Hepatic stellate cell (primary cell): ENCODE results near the gene PBX4.

Source experiments
- DNase-seq: peaks from one replicate; pipeline ENCODE4 v3.0.0; 2011; ENCODE audit warnings: low spot score

PBX4 gene

DNA sequence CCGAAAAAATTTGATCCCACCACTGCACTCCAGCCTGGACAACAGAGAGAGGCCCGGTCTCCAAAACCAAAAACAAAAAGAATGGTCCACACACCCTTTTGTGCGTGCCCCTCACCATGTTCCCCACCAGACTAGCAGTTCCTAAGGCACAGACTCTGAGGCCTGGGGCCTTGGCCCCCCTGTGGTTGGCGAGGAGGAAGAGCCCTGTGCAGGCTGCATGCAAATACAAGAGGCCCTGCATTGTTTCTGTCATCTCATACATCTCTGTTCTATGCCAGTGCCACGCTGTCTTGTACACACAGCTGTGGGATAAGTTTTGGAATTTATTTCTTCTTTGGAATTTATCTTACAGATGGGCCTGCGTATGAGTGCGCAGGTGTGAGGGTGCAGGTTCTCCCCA is 94.4 kb downstream of the PBX4 start:
- DNase-seq, result no peak

DNA sequence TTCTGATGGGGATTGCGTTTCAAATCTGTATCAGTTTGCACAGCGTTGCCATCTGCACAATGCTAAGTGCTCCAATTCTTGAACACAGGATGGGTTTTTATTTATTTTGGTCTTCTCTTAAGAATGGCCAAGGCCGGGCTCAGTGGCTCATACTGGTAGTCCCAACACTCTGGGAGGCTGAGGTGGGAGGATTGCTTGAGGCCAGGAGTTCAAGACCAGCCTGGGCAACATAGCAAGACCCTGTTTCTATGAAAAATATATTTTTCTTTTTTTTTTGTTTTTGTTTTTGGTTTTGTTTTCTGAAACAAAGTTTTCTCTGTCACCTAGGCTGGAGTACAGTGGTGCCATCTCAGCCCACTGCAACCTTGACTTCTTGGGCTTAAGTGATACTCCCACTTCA is 95.3 kb downstream of the PBX4 start:
- DNase-seq, result no peak

DNA sequence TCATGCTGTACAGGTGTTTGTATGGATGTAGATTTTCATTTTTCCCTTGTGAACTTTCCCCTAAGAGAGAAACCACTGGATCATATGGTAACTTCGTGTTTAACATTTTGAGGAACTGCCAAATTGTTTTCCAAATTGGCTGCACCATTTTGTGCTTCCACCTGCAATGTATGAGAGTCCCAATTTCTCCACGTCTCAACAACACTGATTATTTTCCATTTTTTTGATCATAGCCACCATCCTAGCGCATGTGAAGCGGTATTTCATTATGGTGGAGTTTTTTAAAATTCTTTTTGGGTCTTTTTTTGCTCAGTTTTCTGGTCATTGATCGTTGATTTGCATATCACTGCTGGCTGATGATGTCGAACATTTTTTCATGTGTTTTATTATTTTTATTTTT is 97.5 kb downstream of the PBX4 start:
- no peak for DNase-seq

DNA sequence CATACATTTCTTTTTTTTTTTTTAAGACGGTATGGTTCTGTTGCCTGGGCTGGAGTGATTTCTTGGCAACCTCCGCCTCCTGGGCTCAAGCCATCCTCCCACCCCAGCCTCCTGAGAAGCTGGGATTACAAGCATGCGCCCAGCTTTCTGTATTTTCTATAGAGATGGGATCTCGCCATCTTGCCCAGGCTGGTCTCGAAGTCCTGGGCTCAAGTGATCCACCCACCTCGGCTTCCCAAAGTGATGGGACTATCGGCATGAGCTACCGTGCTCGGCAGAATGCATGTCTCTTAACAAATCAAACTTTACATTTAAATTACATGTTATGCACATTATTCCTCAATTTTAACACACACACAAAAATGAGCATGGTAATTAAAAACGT is 101.3 kb downstream of the PBX4 start:
- no peak for DNase-seq

DNA sequence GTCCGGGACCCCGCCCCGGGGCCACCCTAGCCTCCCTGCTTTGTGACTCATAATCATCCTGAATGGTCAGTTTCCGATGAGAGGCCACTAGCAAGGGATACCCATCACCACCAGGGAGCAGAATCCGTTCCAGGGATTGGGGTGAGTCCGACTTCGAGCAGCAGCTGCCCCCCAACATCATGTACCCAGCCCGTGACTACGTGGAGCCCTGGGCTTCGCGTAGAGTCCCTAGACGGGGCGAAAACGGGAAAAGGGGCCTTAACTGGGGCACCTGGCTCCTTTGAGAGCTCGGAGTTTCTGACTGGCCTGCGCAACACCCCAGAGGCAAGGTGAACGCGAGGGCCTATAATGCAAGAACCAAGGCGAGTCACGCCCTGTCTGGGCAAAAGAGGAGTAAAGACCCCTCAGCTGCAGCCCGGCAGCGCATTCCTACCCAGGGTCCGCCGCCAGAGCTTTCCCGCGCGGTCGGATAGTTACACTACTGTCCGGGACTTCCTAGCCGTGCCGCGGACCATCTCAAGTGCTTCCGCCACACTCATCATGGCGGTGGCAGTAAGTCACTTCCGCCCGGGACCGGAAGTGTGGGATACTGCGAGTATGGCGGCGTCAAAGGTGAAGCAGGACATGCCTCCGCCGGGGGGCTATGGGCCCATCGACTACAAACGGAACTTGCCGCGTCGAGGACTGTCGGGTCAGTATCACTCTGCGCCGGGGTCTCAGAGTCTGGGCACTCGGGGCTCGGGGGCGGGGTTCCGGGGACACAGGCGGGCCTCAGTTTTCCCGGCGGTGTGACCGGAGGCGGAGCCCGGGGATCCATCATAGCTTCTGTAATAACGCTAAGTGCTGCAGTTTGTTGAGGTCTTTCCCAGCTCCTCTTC is 102.6 kb downstream of the PBX4 start, which contains the start of gene NDUFA13:
TSS of gene NDUFA13 (plus strand) at position 584 of the 878 bp plus-strand sequence. CDS start at position 598, 14 bp downstream.
- peak; percentile 94 for DNase-seq

DNA sequence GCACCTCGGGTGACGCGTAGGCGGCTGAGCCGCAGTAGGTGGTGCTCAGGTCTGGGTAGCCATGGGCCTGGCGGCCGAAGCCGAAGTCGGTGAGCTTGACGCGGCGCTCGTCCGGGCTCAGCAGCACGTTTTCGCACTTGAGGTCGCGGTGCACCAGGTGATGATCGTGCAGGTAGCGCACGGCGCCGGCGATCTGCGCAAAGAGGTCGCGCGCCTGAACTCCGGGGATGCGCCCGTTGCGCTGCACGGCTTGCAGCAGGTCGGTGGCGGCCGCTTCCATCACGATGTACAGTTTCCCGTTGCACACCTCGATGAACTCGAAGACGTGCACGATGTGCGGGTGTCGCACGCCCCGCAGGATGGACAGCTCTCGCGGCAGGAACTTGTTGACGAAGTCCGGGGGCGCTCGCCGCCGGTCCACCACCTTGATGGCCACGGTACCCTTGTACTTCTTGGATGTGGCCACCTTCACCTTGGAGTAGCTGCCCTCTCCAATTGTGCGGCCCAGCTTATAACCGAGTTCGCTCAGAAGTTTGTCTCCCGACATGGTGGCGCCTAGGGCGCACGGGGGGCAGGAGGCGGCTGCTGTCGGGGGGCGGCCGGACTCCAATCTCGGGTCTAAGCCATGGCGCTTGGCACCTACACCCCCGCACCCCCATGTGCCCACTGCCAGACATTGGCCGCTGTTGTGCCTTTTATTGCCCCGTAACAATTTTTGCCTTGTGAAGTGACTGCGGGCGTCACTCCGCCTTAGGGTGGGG is 103.4 kb downstream of the PBX4 start, which contains the start of gene TSSK6:
TSS of gene TSSK6 (minus strand) at position 668 of the 761 bp plus-strand sequence. CDS start at position 547, 121 bp downstream.
- DNase-seq, result no peak

DNA sequence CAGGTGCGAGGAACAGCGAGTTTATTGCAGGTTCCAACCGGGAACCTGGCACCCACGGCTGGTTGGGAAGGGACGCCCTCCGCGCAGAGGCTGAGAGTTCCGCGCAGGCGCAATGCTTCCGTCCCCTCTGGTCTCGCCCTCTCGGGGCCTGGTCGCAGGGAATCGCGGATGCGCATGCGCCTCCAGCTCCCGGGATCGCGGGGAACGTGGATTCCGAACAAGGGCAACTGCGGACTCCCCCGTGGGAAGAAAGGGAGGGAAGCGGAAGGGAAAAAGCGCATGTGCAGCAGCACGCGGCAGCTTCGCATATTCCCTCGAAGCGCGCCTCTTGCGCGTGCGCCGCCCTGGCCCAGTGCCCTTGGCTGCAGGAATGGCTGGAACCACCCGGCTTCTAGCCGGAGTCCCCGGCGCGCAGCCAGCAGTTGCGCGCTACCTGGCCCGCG is 104.3 kb downstream of the PBX4 start:
- DNase-seq, result peak; percentile 65

DNA sequence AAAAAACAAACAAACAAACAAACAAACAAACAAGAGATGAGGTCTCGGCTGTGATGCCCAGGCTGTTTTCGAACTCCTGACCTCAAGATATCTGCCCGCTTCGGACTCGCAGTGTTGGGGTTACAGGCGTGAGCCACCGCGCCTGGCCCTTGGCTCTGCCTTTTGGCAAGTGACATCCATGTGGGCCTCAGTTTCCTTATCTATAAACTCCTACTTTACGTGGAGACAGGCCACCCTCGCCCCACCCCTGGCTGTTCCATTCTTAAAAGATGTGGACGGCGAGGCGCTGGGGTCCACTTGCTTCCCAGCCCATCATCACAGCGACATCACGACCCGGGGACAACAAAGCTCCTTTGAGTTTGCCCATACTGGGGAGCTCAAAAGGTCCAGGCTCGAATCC is 104.8 kb downstream of the PBX4 start:
- DNase-seq, result no peak
